ENCODE data around the gene ALDH1B1. TPM values are rescaled to one million over a fixed set of nuclear protein-coding genes. Genes with fewer than 3 reads are reported as not detected.
"Not testable (repeated sequence)": the region's sequence is repeated elsewhere in the genome, so short reads cannot be mapped to it uniquely, and the experiment has no call there.

The ALDH1B1 gene
- polyA plus RNA-seq, 3 donors: 36.9 to 41.0 (median 39.8) TPM

DNA sequence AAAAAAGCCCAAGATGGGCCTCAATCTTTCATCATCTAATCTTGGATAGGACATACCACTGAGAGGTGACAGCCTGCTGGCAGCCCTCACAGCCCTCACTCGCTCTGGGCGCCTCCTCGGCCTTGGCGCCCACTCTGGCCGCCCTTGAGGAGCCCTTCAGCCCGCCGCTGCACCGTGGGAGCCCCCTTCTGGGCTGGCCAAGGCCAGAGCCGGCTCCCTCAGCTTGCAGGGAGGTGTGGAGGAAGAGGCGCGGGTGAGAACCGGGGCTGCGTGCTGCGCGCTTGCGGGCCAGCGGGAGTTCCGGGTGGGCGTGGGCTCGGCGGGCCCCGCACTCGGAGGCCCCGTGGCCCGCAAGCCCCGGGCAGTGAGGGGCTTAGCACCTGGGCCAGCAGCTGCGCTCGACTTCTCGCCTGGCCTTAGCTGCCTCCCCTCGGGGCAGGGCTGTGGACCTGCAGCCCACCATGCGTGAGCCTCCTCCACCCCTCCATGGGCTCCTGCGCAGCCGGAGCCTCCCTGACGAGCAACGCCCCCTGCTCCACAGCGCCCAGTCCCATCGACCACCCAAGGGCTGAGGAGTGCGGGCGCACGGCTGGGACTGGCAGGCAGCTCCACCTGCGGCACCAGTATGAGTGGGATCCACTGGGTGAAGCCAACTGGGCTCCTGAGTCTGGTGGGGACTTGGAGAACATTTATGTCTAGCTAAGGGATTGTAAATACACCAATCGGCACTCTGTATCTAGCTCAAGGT, 15.0 kb upstream of the ALDH1B1 start:
- DNase-seq (ENCODE audit: extremely low read depth in 1 of 11, low read depth in 9 of 11, low spot score in 4 of 11): not testable (repeated sequence)

- no peak for DNase-seq (ENCODE audit: extremely low read depth in 1 of 11, low read depth in 9 of 11, low spot score in 4 of 11)
Measured at GRCh38 chr9:38380230-38380871, 12.2 kb upstream of the ALDH1B1 start.

DNA sequence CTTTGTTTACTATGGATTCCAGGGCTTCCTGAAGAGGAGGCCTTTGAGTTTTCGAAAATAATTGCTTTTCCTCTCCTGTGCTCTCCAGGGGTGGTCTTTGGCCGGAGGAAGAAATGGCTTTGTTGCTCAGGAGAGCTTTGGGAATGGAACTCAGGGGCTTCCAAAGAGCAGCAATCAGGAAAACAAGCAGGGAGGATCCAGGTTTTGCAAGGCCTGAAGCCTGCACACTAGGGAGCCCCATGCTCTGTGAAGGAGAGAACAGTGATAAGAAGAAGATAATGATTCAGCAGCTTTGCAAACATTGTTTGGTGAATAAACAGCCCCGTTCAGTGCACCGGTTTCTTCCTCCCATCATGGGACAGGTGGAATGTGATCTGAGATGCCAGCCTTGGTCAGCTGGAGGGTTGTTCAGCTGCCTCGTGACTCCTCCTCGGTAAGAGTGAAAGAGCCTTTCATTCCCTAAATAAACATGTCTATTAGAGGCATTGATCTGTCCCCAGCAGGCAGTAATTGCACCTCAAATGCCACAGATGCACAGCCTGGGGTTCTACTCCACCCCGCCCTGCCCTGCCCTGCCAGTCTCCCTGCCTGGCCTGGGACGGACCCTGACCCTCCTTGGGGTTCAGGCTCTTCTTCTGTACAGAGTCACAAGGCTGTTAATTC, 11.5 kb upstream of the ALDH1B1 start:
- DNase-seq (ENCODE audit: extremely low read depth in 1 of 11, low read depth in 9 of 11, low spot score in 4 of 11): peak in 2 of 11 donors; percentile 34 to 39

GRCh38 chr9:38382141-38382540, 10.4 kb upstream of the ALDH1B1 start:
- DNase-seq (ENCODE audit: extremely low read depth in 1 of 11, low read depth in 9 of 11, low spot score in 4 of 11): no peak

- no peak for DNase-seq (ENCODE audit: extremely low read depth in 1 of 11, low read depth in 9 of 11, low spot score in 4 of 11)
Measured at GRCh38 chr9:38384990-38385848, 7.3 kb upstream of the ALDH1B1 start.

DNA sequence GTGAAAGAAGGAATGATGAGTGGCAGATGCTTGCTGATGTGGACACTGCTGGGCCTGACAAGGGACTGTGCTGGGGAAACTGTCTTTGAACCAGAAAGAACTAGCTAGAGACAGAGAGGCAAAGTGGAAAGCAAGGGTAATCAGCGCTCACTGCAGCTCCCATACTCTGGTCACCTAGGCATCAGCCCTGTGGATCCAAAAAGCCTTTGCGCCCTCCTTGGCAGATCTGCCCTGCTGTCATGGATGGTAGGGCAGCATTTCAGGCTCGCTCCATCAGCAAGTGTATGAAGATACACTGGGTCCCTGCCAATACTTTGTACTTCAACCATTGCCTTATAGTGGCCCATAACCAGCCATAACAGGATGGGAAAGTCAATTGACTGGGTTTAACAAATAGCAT, 6.6 kb upstream of the ALDH1B1 start:
- DNase-seq (ENCODE audit: extremely low read depth in 1 of 11, low read depth in 9 of 11, low spot score in 4 of 11): no peak

DNA sequence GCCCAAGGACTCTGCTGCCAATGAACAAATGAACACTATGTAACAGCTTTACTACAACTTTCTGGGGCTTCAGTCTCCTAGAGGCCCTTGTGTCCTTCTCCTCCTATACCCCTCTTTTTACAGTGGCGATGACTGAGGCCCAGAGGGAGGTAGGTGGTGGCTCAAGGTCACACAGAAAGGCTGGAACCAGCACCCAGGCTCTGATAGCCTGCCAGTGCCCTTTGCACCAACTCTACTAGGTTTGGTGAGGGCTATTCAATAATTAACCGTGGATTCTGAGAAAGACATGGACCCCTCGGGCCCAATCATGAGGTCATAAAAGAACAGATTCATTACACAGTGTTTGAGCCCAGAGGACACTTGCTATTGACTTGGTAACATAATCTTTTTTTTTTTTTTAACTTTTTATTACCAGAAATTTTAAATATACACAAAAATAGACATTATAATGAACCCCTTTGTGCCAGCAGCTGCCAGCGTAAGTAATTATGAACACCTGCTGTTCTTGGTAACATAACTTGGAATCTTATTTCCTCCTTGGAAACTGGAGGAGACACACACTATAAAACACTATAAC, 6.1 kb upstream of the ALDH1B1 start:
- peak in 1 of 11 donors; percentile 38 for DNase-seq (ENCODE audit: extremely low read depth in 1 of 11, low read depth in 9 of 11, low spot score in 4 of 11)

- DNase-seq (ENCODE audit: extremely low read depth in 1 of 11, low read depth in 9 of 11, low spot score in 4 of 11): no peak
Measured at GRCh38 chr9:38387066-38387465, 5.4 kb upstream of the ALDH1B1 start.

DNA sequence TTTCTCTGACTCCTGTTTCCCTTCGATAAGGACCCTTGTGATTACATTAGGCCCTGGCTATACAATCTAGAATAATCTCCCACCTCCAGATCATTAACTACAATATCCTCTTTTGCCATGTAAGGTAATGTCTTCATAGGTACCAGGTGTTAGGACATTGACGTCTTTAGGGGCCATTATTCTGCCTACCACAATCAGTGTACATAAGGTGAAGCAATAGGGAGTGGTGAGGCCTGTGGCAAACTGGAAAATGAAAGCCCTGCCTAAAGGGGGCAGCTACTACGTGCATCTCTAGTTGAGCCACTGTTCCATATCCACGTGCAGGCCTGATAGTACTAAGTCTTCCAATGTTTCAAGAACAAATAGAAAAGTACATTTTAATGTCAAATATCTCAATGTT, 4.8 kb upstream of the ALDH1B1 start:
- DNase-seq (ENCODE audit: extremely low read depth in 1 of 11, low read depth in 9 of 11, low spot score in 4 of 11): no peak

GRCh38 chr9:38388283-38389223, 3.9 kb upstream of the ALDH1B1 start:
- no peak for DNase-seq (ENCODE audit: extremely low read depth in 1 of 11, low read depth in 9 of 11, low spot score in 4 of 11)

DNA sequence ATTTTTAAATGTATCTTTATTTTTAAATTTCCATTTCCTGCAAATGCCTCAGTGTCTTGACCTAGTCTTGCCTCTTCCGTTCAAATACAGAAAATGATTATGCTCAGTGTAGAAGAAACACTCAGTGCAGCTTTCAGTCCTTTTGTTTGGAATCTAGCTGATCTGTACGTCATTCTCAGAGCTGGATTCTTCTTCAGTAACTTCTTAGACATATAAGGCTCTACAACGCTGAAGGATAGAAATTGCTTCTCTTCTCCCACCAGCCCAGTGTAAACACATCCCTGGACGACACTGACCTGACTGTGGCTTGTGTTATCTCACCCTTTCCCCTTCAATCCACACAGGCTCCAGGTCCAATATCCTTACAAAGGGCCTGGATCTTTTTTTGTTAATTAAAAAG, 3.2 kb upstream of the ALDH1B1 start:
- DNase-seq (ENCODE audit: extremely low read depth in 1 of 11, low read depth in 9 of 11, low spot score in 4 of 11): no peak

DNA sequence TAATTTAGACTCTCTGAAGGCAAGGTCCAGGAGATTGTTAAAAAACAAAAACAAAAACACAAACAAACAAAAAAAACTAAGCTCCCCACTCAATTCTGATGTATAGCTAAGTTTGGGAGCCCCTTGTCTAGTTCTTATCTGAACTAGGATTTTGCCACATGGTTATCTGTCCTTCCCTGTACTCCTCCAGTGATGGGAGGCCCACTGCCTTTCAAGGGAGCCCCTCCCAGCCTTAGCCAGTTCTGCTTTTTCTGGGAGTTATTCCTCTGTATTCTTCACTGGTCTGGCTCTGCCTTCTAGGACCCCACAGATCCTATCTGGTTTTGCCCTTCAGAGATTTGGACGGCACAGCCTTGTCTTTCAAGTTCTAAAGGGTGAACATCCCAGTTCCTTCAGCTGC, 2.1 kb upstream of the ALDH1B1 start:
- DNase-seq (ENCODE audit: extremely low read depth in 1 of 11, low read depth in 9 of 11, low spot score in 4 of 11): no peak

GRCh38 chr9:38390851-38391250, 1.7 kb upstream of the ALDH1B1 start:
- DNase-seq (ENCODE audit: extremely low read depth in 1 of 11, low read depth in 9 of 11, low spot score in 4 of 11): peak in 1 of 11 donors; percentile 40

DNA sequence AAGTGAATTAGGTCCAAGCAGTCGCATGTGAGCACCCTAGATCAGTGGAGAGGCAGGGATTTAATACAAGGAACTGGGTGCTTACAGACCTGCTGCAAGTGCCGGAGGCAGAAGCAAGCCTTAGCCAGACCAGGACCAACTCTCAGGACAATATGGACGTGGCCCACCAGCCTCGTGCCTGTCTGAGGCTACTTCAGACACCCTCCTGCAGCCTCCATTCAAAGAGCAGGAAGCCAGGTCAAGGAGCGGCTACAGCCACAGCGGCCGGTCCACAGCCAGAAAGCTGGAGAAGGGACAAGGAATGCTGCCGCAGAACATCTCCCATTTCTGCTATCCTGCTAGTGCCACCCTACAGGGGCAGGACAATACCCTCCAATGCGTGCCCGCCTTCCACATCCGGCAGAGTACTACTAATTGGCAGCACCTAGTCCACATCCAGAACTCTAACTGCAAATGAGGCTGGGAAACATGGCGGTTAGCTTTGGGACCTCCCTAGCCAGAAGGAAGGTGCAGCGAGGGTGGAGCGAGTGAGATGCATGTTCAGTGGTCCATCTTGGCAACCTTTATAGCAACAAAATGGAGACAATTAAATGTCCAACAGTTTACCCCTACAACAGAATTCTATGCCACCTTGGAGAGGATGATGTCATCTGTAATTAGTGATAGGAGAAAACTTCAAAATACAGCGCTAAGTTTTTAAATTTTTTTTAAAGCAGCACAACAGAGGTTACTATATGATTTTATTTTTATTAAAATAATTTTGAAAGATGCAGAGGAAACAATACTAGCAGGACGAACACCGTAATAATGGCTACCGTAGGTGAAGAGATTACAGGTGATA, 1.0 kb upstream of the ALDH1B1 start:
- no peak for DNase-seq (ENCODE audit: extremely low read depth in 1 of 11, low read depth in 9 of 11, low spot score in 4 of 11)

DNA sequence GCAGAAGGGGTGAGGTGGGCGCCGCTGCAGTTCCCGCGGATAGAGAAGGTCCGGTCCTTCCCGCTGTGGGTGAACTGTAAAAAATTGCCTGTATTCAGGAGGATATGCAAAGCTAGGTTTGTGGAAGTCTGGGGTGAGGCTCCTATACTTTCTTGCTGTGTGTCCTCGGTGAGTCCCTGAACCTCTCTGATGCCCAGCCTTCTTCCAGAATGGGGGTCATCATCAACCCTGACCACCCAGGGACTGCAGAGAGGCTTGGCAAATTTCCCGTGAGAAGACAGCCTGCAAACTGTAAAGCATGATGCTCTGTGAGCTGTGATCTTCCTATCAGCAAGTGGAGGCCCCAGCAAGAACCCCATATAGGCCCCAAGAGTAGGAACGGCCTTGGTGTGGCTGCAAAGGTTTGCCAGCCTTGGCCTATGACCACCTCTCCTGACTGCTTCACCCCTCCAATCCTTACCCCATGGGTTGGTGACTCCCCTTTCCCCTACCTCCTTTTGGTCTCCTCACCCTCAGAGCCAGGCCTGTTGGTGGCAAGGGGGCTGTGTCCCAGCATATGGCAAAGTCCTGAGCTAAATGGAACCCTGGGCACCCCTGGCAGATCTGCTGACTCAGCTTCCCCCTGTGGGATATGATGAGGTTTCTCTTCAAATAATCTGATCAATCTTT, 760 bp downstream of the ALDH1B1 start:
- no peak for DNase-seq (ENCODE audit: extremely low read depth in 1 of 11, low read depth in 9 of 11, low spot score in 4 of 11)

DNA sequence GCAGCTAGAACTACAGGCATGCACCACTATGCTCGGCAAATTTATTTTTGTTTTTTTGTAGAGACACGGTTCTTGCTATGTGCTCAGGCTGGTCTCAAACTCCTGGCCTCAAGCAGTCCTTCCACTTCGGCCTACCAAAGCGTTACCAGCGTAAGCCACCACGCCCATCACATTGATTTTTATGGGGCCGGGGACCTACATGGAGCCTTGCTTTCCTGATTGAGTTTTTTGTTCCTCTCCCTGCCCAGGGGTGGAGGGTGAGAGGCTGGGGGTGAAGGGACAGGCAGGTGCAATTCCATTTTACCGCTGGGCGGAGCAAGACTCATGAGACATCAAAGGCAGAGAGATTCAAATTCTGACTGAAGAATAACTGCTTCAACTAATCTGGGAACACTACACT, 1.9 kb downstream of the ALDH1B1 start:
- DNase-seq (ENCODE audit: extremely low read depth in 1 of 11, low read depth in 9 of 11, low spot score in 4 of 11): no peak

Measured in renal cortex interstitium (tissue), 11 donors.